Duodenal mucosa (tissue), 2 donors: ENCODE results near the gene PASK.

ENCODE experiments used
- H3K27ac ChIP-seq: one replicate; pipeline ENCODE4 v1.7.0; 2013; ENCODE audit warnings: low read depth, low read length
- H3K27me3 ChIP-seq, 2 donors: one replicate each; pipeline ENCODE4 v1.7.0; 2013; ENCODE audit warnings: low read length in 2 of 2, control low read depth in 1 of 2; ENCODE audit not compliant: insufficient read depth in 2 of 2, control insufficient read depth in 1 of 2
- H3K36me3 ChIP-seq, 2 donors: one replicate each; pipeline ENCODE4 v1.7.0; 2013; ENCODE audit warnings: low read length in 2 of 2, control low read depth in 1 of 2; ENCODE audit not compliant: insufficient read depth in 2 of 2, control insufficient read depth in 1 of 2
- H3K4me1 ChIP-seq, 2 donors: one replicate each; pipeline ENCODE4 v1.7.0; 2013; ENCODE audit warnings: low read length in 2 of 2, control low read depth in 1 of 2; ENCODE audit not compliant: insufficient read depth in 2 of 2, control insufficient read depth in 1 of 2
- H3K4me3 ChIP-seq, 2 donors: one replicate each; pipeline ENCODE4 v1.7.0; 2013; ENCODE audit warnings: low read length in 2 of 2, low read depth in 1 of 2
- H3K9ac ChIP-seq, 2 donors: one replicate each; pipeline ENCODE4 v1.7.0; 2013; ENCODE audit warnings: low read length in 2 of 2, low read depth in 1 of 2
- H3K9me3 ChIP-seq, 2 donors: one replicate each; pipeline ENCODE4 v1.7.0; 2013; ENCODE audit warnings: low read length in 2 of 2, control low read depth in 1 of 2; ENCODE audit not compliant: control insufficient read depth in 1 of 2

The PASK gene

DNA sequence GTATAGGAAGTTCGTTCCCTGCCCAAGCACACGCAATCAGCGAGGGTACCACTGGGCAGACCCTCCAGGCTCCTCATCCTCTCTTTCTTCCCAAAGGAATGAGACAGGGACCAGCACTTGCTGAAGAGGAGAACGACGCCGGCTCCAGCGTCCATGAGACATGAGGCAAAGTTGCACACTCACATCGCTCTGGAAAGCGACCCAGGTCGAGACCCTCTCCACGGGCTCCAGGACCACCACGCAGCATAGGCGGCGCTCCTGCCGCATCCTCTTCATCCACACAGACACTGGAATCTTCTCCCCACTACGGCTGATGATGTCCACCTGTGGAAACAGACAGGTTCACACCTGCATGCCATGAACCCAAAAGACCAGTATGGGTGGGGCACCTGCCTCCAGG is 10.8 kb downstream of the PASK start:
- H3K9ac ChIP-seq = no peak overlapping the region
- H3K4me1 ChIP-seq = peaks cover 5 to 10% of the 10 kb centered on the region in 2 donors
- no peaks in the 10 kb centered on the region for H3K9me3 ChIP-seq
- no peak overlapping the region for H3K4me3 ChIP-seq
- no peaks in the 10 kb centered on the region for H3K27me3 ChIP-seq
- H3K27ac ChIP-seq = no peak overlapping the region
- H3K36me3 ChIP-seq = peaks cover 5 to 33% of the 10 kb centered on the region in 2 donors

DNA sequence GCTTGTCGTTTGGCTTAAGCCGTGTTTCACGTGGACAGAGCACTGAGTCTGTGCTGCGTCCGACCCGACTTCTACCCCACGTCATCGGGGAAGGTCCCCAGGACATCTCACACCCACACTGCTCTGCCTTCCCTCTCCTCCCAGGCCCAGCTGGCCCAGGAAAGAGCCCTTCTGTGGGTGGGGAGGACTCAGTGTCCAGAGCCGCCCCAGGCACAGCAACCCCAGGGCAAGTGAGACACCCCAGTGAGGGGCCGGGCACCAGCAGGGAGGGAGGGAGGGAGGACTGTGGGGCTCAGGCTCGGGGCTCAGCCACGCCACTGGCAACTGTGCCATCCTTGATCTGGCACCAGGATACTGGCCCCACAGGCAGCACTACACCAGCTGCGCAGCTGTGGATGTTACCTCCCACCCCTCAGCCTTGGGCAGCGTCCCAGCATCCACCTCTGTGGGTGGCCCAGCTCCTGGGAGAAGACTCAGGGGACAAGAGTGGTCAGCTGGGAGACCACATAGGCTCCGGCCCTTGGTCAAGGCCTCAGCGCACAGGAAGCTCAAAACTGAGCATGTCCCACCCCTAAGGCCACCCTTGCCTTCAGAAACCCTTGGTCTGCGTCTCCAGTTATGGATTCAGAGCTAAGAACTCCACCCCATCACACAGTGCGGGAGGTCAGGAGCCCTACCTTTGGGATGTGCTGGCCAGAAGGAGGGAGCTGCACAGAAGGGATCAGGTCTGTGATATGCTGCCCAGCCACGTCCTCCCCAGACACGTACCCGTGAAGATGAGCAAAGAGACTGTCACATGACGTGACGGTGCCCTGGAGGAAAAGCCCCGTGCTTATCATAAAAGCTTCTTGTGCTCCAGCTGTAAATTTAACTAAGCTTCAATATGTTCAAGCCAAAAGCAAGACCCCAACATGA is 11.7 kb downstream of the PASK start:
- H3K27ac ChIP-seq = no peak overlapping the region
- peaks cover 5 to 10% of the 10 kb centered on the region in 2 donors for H3K4me1 ChIP-seq
- no peak overlapping the region for H3K9ac ChIP-seq

DNA sequence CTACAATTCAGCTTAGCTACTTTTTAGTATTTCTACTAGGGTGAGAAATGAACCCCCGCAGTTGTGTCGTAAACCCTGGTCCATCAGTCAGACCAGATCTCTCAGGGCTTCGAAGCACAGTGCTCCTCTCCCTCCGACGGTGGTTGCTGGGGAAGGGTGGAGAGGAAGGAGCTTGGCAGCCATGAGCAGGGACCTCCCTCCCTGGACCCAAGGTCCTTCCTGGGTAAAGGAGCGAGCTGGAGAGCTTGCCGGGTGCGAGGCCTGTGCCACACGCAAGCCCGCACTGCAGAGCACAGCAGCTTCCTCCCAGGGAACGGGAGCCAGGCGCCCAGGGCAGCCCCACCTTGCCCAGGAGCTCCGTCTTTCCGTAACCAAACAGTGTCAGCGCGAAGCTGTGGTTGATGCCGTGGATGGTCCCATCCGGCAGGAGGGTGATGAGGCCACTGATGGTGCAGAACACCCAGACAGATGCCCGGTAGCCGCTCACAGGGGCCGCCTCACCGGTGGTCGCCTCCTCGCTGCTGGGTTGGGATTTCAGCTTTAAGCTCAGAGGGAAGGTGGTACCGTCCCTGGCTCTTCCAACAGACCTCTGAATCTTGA is 12.5 kb downstream of the PASK start:
- H3K4me1 ChIP-seq = peaks cover 5 to 10% of the 10 kb centered on the region in 2 donors
- H3K9ac ChIP-seq = no peak overlapping the region
- no peak overlapping the region for H3K27ac ChIP-seq
- H3K27me3 ChIP-seq = no peaks in the 10 kb centered on the region
- H3K9me3 ChIP-seq = no peaks in the 10 kb centered on the region
- no peak overlapping the region for H3K4me3 ChIP-seq
- H3K36me3 ChIP-seq = peaks cover 5 to 39% of the 10 kb centered on the region in 2 donors

More for the DNA sequence above, 11.7 kb downstream of the PASK start:
- H3K4me3 ChIP-seq = no peak overlapping the region
- H3K36me3 ChIP-seq = peaks cover 5 to 39% of the 10 kb centered on the region in 2 donors
- H3K27me3 ChIP-seq = no peaks in the 10 kb centered on the region
- no peaks in the 10 kb centered on the region for H3K9me3 ChIP-seq

DNA sequence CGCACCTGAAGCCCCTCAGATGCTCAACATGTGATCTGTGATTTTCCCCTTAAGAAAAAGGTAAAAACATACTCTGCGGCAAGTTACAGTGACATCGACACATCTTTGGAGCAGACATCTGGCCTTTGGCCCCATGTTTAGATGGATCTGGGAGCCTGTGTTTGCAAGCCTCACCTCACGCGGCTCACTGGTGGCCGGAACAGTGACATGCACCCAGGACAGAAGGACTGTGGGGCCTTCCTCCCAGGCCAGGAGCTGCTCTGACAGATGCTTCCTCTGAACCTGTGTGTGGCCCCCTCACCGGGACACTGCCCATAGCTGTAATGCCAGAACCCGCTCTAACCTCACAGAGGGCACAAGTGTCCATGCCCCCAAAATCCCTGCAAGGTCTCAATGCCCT is 13.1 kb downstream of the PASK start:
- peaks cover 5 to 39% of the 10 kb centered on the region in 2 donors for H3K36me3 ChIP-seq
- no peak overlapping the region for H3K4me3 ChIP-seq
- H3K27ac ChIP-seq = no peak overlapping the region
- H3K27me3 ChIP-seq = no peaks in the 10 kb centered on the region
- no peaks in the 10 kb centered on the region for H3K9me3 ChIP-seq
- no peak overlapping the region for H3K9ac ChIP-seq
- H3K4me1 ChIP-seq = peaks cover 5 to 10% of the 10 kb centered on the region in 2 donors

DNA sequence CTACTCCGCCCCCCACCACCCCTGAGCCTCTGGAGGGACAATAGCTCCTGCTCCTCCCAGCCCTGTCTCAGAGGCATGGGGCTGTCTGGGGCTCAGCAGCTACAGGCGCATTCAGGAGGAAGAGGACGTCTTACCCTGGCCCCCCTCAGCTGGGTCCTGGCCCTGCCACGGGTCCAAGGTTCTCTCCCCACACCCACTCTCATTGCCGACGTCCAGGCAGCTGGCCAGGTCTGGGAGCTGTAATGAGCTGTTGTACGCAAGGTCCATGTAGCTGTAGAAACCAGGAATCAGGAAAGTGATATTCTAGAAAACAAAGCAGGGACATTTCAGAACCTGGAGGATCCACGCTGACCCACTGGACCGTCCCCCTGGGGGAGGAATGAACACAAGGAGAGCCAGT is 13.5 kb downstream of the PASK start:
- Histone ChIP-seq H3K27ac (no peak overlapping the region), H3K4me3 (no peak overlapping the region), H3K4me1 (peaks cover 5 to 10% of the 10 kb centered on the region in 2 donors), H3K27me3 (no peaks in the 10 kb centered on the region), H3K36me3 (peaks cover 5 to 39% of the 10 kb centered on the region in 2 donors), H3K9ac (no peak overlapping the region), H3K9me3 (no peaks in the 10 kb centered on the region)

DNA sequence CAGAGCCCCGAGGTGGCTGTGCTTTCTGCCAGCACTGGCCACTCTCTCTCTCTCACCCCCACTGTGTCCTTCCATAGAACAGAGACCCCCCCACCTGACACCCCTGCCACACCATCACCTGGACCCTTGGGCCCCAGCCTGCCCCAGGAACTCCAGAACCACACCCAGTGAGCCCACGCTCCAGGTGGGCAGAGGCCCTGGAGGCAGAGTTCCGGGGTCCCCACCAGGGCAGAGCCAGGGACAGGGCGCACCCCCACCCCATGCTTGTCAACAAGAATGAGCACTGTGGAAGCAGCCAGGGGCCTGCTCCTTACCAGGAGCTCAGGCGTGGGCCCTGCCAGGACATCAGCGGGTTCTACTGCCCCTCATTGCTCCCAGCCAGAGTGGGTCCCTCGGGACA is 14.6 kb downstream of the PASK start:
- H3K4me1 ChIP-seq = peaks cover 5 to 10% of the 10 kb centered on the region in 2 donors
- no peak overlapping the region for H3K4me3 ChIP-seq
- no peak overlapping the region for H3K9ac ChIP-seq
- no peak overlapping the region for H3K27ac ChIP-seq
- peaks cover 5 to 39% of the 10 kb centered on the region in 2 donors for H3K36me3 ChIP-seq
- H3K27me3 ChIP-seq = no peaks in the 10 kb centered on the region
- no peaks in the 10 kb centered on the region for H3K9me3 ChIP-seq

DNA sequence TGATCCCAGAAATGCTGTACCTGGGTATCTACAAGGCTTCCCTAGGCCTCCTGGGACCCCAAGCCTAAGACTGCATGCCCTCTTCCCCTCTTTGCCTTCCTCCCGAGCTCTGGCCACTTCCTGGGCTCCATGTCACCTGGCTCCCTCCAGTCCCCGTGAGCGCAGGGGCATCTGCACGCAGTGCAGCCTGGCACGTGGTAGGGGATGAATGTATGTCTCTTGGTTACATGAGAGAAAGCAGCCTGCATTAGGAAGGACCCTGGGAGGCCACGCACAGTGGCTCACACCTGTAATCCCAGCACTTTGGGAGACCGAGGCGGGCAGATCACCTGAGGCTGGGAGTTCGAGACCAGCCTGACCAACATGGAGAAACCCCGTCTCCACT is 15.8 kb downstream of the PASK start:
- H3K27ac ChIP-seq = no peak overlapping the region
- H3K4me3 ChIP-seq = no peak overlapping the region

DNA sequence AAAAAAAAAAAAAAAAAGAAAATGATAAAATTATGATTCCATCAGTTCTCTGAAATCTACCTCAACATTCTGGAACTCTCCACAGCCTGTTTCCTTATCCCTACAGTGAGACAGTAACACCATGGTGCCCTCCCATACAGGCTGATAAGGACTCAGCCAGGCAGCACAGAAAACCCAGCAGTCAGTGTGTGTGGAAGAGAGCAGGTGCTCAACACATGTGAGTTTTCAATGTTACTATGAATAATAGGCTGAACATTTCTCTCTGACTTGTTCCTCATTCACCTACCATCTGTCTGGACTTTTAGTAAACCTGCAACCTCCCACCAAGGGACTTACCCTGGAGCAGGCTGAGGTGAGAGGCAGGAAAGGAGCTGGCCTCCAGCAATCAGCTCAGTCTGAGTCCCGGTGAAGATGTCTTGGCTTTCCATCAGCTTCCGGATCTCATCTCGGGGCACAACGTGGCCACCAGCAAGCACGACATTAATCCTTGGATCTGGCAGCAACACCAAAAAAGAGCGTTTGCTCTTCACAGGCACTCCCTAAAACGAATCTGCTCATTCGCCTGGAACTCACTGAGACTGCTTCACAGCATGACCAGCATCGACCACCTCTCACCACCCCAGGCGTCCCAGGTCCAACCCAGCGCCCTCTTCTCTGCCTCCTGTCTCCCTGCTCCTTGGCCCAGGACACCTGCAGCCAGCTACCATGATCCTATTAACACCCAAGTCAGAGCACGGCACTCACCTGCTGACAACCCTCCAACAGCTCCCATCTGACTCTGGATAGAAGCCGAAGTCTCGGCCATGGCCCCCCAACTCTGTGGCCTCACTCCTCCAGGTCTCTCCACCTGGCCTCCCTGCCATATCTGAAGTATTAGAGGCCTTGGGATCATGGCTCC is 16.5 kb downstream of the PASK start:
- H3K36me3 ChIP-seq = peaks cover 0 to 28% of the 10 kb centered on the region in 2 donors
- H3K27me3 ChIP-seq = no peaks in the 10 kb centered on the region
- peaks cover 5 to 10% of the 10 kb centered on the region in 2 donors for H3K4me1 ChIP-seq
- no peaks in the 10 kb centered on the region for H3K9me3 ChIP-seq
- H3K9ac ChIP-seq = no peak overlapping the region
- H3K27ac ChIP-seq = no peak overlapping the region
- H3K4me3 ChIP-seq = no peak overlapping the region

More for the DNA sequence above, 15.8 kb downstream of the PASK start:
- Histone ChIP-seq H3K4me1 (peaks cover 5 to 10% of the 10 kb centered on the region in 2 donors), H3K9ac (no peak overlapping the region), H3K9me3 (no peaks in the 10 kb centered on the region), H3K27me3 (no peaks in the 10 kb centered on the region), H3K36me3 (peaks cover 3 to 34% of the 10 kb centered on the region in 2 donors)

DNA sequence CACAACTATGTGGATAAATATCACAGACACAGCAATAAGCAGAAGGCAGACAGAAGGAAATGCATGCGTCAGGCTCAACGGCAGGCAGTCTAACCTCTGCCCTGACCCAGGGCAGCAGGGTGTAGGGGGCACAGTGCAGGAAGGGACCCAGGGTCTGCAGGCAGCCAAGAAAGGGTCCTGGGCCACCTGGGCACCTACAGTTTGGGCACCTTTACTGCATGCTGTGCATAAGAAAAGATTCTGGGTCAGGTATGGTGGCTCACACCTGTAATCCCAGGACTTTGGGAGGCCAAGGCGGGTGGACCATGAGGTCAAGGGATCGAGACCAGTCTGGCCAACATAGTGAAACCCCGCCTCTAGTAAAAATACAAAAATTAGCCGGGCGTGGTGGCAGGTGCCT is 17.7 kb downstream of the PASK start:
- Histone ChIP-seq H3K36me3 (peaks cover 0 to 20% of the 10 kb centered on the region in 2 donors), H3K9me3 (no peaks in the 10 kb centered on the region), H3K27me3 (no peaks in the 10 kb centered on the region), H3K4me1 (peaks cover 5 to 10% of the 10 kb centered on the region in 2 donors), H3K4me3 (no peak overlapping the region), H3K27ac (no peak overlapping the region), H3K9ac (no peak overlapping the region)
